ENCODE measurements around the gene HPN. TPM values are rescaled to one million over a fixed set of nuclear protein-coding genes. Genes with fewer than 3 reads are reported as not detected.
A peak's percentile ranks its signal among the peaks of the same experiment; 100 is the strongest.

Gene HPN
- total RNA-seq, 1 experiment from 2014 or later = 10.6 TPM

GRCh38 chr19:35000647-35001501, 40.6 kb upstream of the HPN start:
- no peak for TF ChIP-seq CTCF (conservative IDR thresholded peaks at IDR 0.05)
- Histone ChIP-seq H3K27me3 (ENCODE audit: insufficient read depth, low read length) (no peaks in the 10 kb centered on the region), H2BK20ac (ENCODE audit: low read depth, low read length, poor library complexity, severe bottlenecking) (no peak overlapping the region), H3K23ac (ENCODE audit: insufficient read length, low read depth, low read length) (no peak overlapping the region), H3K4me2 (ENCODE audit: insufficient read depth, insufficient read length, low read length) (peak overlapping the region; percentile 83), H3K9ac (ENCODE audit: extremely low read depth, insufficient read length, low read length) (peak overlapping the region; percentile 66), H2BK5ac (ENCODE audit: insufficient read length, low read length) (no peak overlapping the region), H3K27ac (ENCODE audit: insufficient read length, low read depth, low read length) (no peak overlapping the region), H3K56ac (ENCODE audit: insufficient read length, low read depth, low read length) (no peak overlapping the region), H4K8ac (replicated peaks; ENCODE audit: insufficient read length, low read depth, low read length) (no peak overlapping the region), H3K9me3 (ENCODE audit: control insufficient read depth, low read depth, low read length) (no peaks in the 10 kb centered on the region), H2BK15ac (ENCODE audit: low read depth, low read length) (no peak overlapping the region), H3K4ac (ENCODE audit: low read depth, low read length) (no peak overlapping the region), H3T11ph (ENCODE audit: low read length) (no peak overlapping the region), H3K79me1 (ENCODE audit: insufficient read depth, low read depth, low read length, poor library complexity, severe bottlenecking) (peaks cover 3% of the 10 kb centered on the region), H2AK5ac (ENCODE audit: insufficient read length, low read length) (no peak overlapping the region), H3K4me1 (ENCODE audit: insufficient read depth, low read length) (peaks cover 3% of the 10 kb centered on the region; the same call in 1 of the 2 replicates), H2BK12ac (ENCODE audit: insufficient read length, low read depth, low read length) (no peak overlapping the region), H3K14ac (ENCODE audit: insufficient read depth, low read length) (peak overlapping the region; percentile 91), H4K91ac (ENCODE audit: insufficient read length, low read depth, low read length) (no peak overlapping the region), H2BK120ac (ENCODE audit: low read depth, low read length, poor library complexity, severe bottlenecking) (no peak overlapping the region), H3K23me2 (ENCODE audit: insufficient read length, low read depth, low read length, poor library complexity, severe bottlenecking) (peaks cover 21% of the 10 kb centered on the region), H2AFZ (ENCODE audit: low read length) (no peak overlapping the region), H4K5ac (ENCODE audit: insufficient read length, low read depth, low read length) (no peak overlapping the region), H4K20me1 (ENCODE audit: control insufficient read depth, insufficient read depth, insufficient read length) (no peaks in the 10 kb centered on the region), H3K79me2 (ENCODE audit: insufficient read depth, low read length) (peaks cover 40% of the 10 kb centered on the region; the same call in 1 of the 2 replicates), H3K18ac (ENCODE audit: insufficient read length, low read depth, low read length) (no peak overlapping the region)
- peak overlapping the region; percentile 98 to 100 for H3K4me3 Mint-ChIP-seq
- peaks cover 0 to 2% of the 10 kb centered on the region in 2 experiments; a peak in 3 of 5 replicates for H3K9me3 Mint-ChIP-seq
- DNase-seq = peak; percentile 57
- WGBS (ENCODE audit: extremely low coverage, insufficient read length, low lambda C conversion rate) = no CpG with 5 or more reads among the region's 46 CpGs
- H3K36me3 Mint-ChIP-seq (ENCODE audit: insufficient read depth in 1 of 3, low read depth in 3 of 3) = peaks cover 33 to 39% (median 36%) of the 10 kb centered on the region in 3 experiments
- no peaks in the 10 kb centered on the region; the same call in 1 of the 2 replicates for H3K27me3 Mint-ChIP-seq (ENCODE audit: low read depth)
- H3K27ac Mint-ChIP-seq = peak overlapping the region; percentile 94 to 97 (median 96)
- H3K4me1 Mint-ChIP-seq = peaks cover 42 to 55% of the 10 kb centered on the region in 2 experiments

Data from H9 (cell line).